Measurements from ENCODE around the gene TOP1.

Gene TOP1

GRCh38 chr20:41170386-41171105 is 141.9 kb downstream of the TOP1 start:
- DNase-seq, result no peak

GRCh38 chr20:41171736-41172295 is 143.2 kb downstream of the TOP1 start:
- DNase-seq, result no peak

GRCh38 chr20:41172296-41173140 is 143.9 kb downstream of the TOP1 start:
- no peak for DNase-seq

GRCh38 chr20:41173161-41173721 is 144.6 kb downstream of the TOP1 start:
- DNase-seq, result no peak

GRCh38 chr20:41173791-41174341 is 145.2 kb downstream of the TOP1 start:
- no peak for DNase-seq
